WI38 (cell line): ENCODE measurements around the gene LSAMP.

ENCODE experiments used
- H3K4me3 ChIP-seq: 2 replicates; pipeline ENCODE4 v1.5.1; 2011; ENCODE audit warnings: low read depth, mild to moderate bottlenecking, control low read depth, low read length
- TF ChIP-seq, protein P1 (sequence below): IDR thresholded peaks from 2 replicates; pipeline ENCODE4 v1.5.1; 2012; ENCODE audit warnings: low read depth, mild to moderate bottlenecking, control low read depth, low read length

The LSAMP gene

DNA sequence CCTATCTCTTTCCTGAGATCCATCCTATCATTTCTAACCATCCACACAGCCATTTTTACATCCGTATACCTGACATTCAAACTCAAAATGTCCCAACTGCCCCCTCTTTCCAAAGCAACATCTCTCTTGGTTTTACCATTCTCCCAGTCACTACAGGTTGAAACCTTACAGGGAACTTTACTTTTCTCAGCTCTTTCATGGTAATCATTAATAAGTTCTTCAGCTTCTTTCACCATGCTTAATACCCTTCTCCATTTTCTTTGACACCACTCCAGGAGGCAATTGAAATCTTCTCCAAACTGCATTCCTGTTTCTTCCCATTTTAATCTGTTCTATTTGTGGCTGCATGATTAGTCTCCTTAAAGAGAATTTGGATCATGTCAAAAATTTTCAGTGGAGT, 469.5 kb downstream of the LSAMP start:
- no peak overlapping the region for H3K4me3 ChIP-seq
- TF ChIP-seq, protein P1, sequence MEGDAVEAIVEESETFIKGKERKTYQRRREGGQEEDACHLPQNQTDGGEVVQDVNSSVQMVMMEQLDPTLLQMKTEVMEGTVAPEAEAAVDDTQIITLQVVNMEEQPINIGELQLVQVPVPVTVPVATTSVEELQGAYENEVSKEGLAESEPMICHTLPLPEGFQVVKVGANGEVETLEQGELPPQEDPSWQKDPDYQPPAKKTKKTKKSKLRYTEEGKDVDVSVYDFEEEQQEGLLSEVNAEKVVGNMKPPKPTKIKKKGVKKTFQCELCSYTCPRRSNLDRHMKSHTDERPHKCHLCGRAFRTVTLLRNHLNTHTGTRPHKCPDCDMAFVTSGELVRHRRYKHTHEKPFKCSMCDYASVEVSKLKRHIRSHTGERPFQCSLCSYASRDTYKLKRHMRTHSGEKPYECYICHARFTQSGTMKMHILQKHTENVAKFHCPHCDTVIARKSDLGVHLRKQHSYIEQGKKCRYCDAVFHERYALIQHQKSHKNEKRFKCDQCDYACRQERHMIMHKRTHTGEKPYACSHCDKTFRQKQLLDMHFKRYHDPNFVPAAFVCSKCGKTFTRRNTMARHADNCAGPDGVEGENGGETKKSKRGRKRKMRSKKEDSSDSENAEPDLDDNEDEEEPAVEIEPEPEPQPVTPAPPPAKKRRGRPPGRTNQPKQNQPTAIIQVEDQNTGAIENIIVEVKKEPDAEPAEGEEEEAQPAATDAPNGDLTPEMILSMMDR, result no peak

DNA sequence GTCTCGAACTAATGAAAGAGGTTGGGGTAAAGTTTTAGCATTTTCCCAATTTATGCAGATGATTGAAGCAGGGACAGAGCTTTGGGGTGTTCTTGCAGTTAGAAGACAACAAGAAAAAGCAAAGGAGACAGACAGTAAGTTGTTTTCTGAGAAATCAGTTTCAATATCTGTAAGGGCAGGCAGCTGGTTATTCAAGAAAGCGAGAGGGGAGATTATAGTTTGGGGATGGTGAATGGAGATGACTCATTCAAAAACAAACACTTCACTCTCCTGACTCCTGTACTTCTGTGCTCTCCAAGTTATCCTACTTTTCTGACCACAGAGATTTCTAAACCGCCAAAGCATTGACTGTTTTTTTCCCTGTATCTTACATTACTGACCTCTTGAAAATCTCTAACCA, 469.9 kb downstream of the LSAMP start:
- no peak overlapping the region for H3K4me3 ChIP-seq
- TF ChIP-seq, protein P1, result no peak

GRCh38 chr3:115974940-115975339, 470.3 kb downstream of the LSAMP start:
- TF ChIP-seq, protein P1, result no peak
- H3K4me3 ChIP-seq, result no peak overlapping the region

- TF ChIP-seq, protein P1, result no peak
- H3K4me3 ChIP-seq, result no peak overlapping the region
These were observed 476.4 kb downstream of the LSAMP start for GRCh38 chr3:115968871-115969270.

DNA sequence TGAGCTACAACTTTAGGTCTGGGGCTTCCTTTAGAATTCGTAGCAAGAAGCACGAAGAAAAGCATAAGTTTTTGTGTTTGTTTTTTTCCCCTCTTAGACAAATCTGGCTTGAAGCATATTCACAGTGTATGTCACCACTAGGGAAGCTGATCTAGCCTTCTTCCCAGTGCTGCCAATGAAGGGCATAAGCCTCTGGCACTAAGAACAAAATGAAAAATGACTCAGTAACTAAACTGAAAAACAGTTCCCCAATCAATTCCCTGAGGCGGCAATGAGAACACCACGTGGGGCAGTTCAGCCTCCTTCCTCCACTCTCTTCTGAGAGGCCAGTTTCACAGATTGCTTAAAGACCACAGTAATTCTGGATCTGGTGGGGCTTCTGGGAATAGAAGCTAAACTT, 483.9 kb downstream of the LSAMP start:
- no peak overlapping the region for H3K4me3 ChIP-seq
- TF ChIP-seq, protein P1, result no peak

GRCh38 chr3:115960799-115961198, 484.5 kb downstream of the LSAMP start:
- TF ChIP-seq, protein P1, result no peak

DNA sequence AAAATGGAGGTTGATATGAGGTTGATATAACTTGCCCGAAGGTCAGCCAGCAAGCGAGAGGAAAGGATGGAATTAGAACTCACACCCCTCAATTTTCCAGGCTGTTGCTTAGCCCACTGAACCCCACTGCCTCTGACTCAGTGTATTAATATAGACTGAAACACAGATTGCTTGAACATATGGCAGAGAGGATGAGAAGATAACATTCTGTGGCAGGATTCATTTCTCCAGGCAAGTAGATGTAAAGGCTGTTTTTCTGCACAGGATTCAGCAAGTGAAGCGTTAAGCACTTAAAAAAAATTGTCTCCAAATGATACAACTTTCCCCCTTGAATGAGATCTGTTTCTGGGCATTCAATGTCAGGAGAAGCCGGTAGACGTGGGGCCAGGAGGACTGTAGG, 486.8 kb downstream of the LSAMP start:
- TF ChIP-seq, protein P1, result no peak

More at GRCh38 chr3:115960799-115961198, 484.5 kb downstream of the LSAMP start:
- H3K4me3 ChIP-seq, result no peak overlapping the region

More for the DNA sequence above, 486.8 kb downstream of the LSAMP start:
- no peak overlapping the region for H3K4me3 ChIP-seq
